ENCODE data around the gene APOBEC3B.
"Not testable (repeated sequence)": the region's sequence is repeated elsewhere in the genome, so short reads cannot be mapped to it uniquely, and the experiment has no call there.

APOBEC3B gene

DNA sequence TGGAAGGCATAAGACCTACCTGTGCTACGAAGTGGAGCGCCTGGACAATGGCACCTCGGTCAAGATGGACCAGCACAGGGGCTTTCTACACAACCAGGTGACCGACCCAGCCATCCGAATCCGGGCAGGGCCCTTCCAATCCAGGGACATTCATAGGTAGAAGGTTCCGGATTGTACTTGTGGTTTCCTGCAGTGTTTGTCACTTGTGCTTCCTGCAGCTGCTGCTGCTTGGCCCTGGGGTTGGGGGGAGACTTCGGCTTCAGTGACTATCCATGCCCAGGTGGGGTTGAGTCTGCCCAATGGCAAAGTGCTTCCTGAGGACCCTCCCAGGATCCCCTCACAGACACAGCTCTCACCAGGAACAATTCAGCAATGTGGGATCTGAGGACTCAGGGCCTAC is 22.6 kb upstream of the APOBEC3B start:
- Histone ChIP-seq H3K36me3 (ENCODE audit: control insufficient read depth in 1 of 2, insufficient read depth in 2 of 2, low read length in 2 of 2) (no peaks in the 10 kb centered on the region), H3K4me1 (ENCODE audit: control insufficient read depth in 1 of 2, insufficient read depth in 2 of 2, low read length in 2 of 2) (no peaks in the 10 kb centered on the region), H3K4me3 (ENCODE audit: low read depth in 1 of 2, low read length in 2 of 2) (no peak overlapping the region), H3K27me3 (ENCODE audit: low read depth, low read length) (no peaks in the 10 kb centered on the region), H3K9me3 (ENCODE audit: control insufficient read depth in 1 of 2, low read length in 2 of 2) (no peaks in the 10 kb centered on the region), H3K27ac (ENCODE audit: low read length) (no peak overlapping the region)

DNA sequence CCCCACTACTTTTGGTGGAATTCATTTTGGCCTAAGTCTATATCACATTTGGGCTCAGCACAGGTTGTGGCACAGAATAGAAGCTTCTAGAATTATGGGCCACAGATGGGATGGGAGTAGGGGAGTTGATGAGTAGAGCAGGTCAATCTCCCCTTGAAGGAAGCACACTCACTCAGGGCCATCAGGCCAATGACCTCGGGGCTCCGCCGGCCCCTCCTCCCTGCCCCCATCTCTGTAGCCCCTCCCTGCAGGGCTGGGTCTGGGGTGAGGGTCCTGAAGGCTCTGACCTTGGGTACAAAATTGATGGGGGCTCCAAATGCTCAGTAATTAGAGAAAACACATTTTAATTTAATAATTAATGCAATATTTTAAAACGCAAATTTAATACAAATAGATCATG is 21.5 kb upstream of the APOBEC3B start:
- not testable (repeated sequence) for H3K4me3 ChIP-seq (ENCODE audit: low read depth in 1 of 2, low read length in 2 of 2); H3K27ac ChIP-seq (ENCODE audit: low read length); H3K27me3 ChIP-seq (ENCODE audit: low read depth, low read length); H3K4me1 ChIP-seq (ENCODE audit: control insufficient read depth in 1 of 2, insufficient read depth in 2 of 2, low read length in 2 of 2); H3K36me3 ChIP-seq (ENCODE audit: control insufficient read depth in 1 of 2, insufficient read depth in 2 of 2, low read length in 2 of 2); H3K9me3 ChIP-seq (ENCODE audit: control insufficient read depth in 1 of 2, low read length in 2 of 2)

DNA sequence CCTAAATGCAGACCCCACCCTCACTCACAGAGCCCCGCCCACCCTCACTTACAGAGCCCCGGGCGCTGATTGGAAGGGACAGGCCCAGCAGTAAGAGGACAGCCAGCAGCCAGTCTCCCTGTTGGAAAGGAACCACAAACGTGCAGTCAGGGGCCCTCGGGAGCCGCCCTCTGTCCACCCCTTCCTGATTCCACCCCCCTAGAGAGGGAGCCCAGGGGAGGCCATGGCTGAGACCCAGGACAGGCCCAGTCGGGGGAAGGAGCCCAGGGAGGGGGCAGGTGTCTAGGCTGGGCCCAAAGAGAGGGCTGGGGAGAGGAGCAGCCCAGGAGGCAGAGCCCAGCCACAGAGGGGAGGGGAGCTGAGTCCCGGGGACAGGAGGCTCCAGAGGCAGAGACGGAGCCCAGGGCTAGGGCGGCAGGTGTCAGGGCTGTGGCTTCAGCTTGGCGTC is 18.8 kb upstream of the APOBEC3B start:
- not testable (repeated sequence) for H3K36me3 ChIP-seq (ENCODE audit: control insufficient read depth in 1 of 2, insufficient read depth in 2 of 2, low read length in 2 of 2); H3K27me3 ChIP-seq (ENCODE audit: low read depth, low read length); H3K4me3 ChIP-seq (ENCODE audit: low read depth in 1 of 2, low read length in 2 of 2); H3K27ac ChIP-seq (ENCODE audit: low read length); H3K4me1 ChIP-seq (ENCODE audit: control insufficient read depth in 1 of 2, insufficient read depth in 2 of 2, low read length in 2 of 2); H3K9me3 ChIP-seq (ENCODE audit: control insufficient read depth in 1 of 2, low read length in 2 of 2)

DNA sequence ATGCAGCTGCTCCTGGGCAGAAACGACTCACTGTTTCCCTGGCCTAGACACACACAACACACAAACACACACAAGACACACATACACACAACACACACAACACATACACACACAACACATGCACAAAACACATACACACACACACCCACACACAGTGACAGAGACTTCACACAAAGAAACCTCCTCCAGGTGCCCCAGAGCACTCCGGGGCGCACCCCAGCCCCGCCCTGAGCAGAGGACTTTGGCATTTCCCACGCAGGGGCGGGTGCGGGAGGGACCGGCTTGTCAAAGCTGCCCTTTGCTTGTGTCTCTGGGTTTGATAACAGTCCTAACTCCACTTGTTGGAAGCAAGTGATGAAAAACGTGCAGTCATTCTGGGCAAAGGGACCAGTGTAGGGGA is 18.3 kb upstream of the APOBEC3B start:
- no peaks in the 10 kb centered on the region for H3K27me3 ChIP-seq (ENCODE audit: low read depth, low read length)
- no peak overlapping the region for H3K4me3 ChIP-seq (ENCODE audit: low read depth in 1 of 2, low read length in 2 of 2)
- no peaks in the 10 kb centered on the region for H3K36me3 ChIP-seq (ENCODE audit: control insufficient read depth in 1 of 2, insufficient read depth in 2 of 2, low read length in 2 of 2)
- H3K9me3 ChIP-seq (ENCODE audit: control insufficient read depth in 1 of 2, low read length in 2 of 2): no peaks in the 10 kb centered on the region
- no peaks in the 10 kb centered on the region for H3K4me1 ChIP-seq (ENCODE audit: control insufficient read depth in 1 of 2, insufficient read depth in 2 of 2, low read length in 2 of 2)
- no peak overlapping the region for H3K27ac ChIP-seq (ENCODE audit: low read length)

DNA sequence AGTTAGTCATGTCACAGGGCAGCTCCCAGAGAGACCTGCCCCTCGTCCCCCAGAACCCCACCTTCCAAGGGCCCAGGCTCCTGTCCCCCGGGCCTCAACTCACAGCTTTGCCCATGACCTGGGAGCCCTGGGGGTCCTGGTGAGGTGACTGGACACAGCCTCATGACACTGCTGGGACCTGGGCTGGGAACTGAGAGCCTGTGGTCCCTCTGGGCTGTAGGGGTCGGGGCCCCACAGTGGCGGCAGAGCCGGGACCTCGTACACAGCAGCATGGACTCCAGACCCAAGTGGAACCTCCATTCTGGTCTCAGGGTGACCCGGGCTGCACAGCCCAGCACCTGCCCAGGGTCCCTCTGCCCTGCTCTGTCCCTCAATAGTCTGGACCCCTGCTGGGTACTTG is 17.8 kb upstream of the APOBEC3B start:
- Histone ChIP-seq H3K4me3 (ENCODE audit: low read depth in 1 of 2, low read length in 2 of 2) (no peak overlapping the region), H3K4me1 (ENCODE audit: control insufficient read depth in 1 of 2, insufficient read depth in 2 of 2, low read length in 2 of 2) (no peaks in the 10 kb centered on the region), H3K27ac (ENCODE audit: low read length) (no peak overlapping the region), H3K9me3 (ENCODE audit: control insufficient read depth in 1 of 2, low read length in 2 of 2) (no peaks in the 10 kb centered on the region), H3K36me3 (ENCODE audit: control insufficient read depth in 1 of 2, insufficient read depth in 2 of 2, low read length in 2 of 2) (no peaks in the 10 kb centered on the region), H3K27me3 (ENCODE audit: low read depth, low read length) (no peaks in the 10 kb centered on the region)

DNA sequence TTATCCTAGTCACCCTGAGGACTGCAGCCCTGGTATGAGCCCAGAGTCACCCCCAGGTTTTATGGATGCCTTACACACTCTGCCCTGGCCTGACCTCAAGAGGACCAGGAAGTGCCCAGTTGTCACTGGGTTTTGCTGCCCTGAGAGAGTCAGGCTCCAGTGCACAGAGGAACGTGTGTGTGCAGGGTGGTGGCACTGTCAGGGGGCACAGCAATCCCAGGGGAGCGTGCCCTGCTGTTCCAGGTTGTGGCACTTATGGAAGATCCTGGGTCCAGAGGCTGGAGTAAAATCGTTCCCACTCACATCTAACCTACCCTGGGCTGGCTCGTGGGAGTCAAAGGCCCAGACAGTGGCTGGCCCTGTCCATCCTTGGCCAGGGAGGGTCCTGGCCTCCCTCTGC is 17.2 kb upstream of the APOBEC3B start:
- Histone ChIP-seq H3K27me3 (ENCODE audit: low read depth, low read length) (no peaks in the 10 kb centered on the region), H3K36me3 (ENCODE audit: control insufficient read depth in 1 of 2, insufficient read depth in 2 of 2, low read length in 2 of 2) (no peaks in the 10 kb centered on the region), H3K4me1 (ENCODE audit: control insufficient read depth in 1 of 2, insufficient read depth in 2 of 2, low read length in 2 of 2) (no peaks in the 10 kb centered on the region), H3K9me3 (ENCODE audit: control insufficient read depth in 1 of 2, low read length in 2 of 2) (no peaks in the 10 kb centered on the region), H3K4me3 (ENCODE audit: low read depth in 1 of 2, low read length in 2 of 2) (no peak overlapping the region), H3K27ac (ENCODE audit: low read length) (no peak overlapping the region)

DNA sequence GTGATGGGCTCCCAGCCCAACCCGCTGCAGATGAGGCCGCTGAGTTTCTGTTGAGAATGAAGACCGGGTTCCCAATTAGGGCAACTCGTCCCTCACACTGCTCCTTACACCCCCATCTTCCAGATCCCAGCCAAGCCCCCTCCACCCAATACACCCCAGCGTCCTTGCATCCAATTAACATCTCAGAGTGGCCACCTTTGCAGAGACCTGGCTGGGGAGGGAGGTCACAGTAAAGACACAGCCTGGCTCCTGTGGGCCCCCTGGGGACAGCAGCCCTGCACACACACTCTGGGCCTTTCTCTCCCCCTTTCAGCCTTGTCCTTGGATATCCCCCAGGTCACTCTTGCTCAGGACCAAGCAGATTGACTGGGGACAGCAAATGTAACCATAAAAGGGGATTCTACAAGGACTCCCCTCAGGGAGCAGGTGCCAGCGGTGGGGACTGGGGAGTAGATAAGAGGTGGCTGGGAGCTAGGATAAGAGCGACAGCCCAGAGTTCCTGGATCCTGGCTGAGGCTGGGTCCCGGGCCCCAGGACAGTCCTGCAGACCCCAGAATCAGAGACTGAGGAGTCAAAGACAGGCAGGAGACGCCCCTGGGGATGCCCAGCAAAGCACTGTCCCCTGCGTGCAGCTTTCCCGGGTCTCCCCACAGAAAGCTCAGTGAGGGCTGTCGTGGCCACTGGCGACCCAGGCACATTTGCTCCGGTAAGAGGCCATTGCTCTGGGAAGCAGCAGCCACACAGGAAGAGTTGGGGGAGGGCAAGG is 16.4 kb upstream of the APOBEC3B start:
- H3K4me3 ChIP-seq (ENCODE audit: low read depth in 1 of 2, low read length in 2 of 2): no peak overlapping the region
- H3K4me1 ChIP-seq (ENCODE audit: control insufficient read depth in 1 of 2, insufficient read depth in 2 of 2, low read length in 2 of 2): no peaks in the 10 kb centered on the region
- no peaks in the 10 kb centered on the region for H3K9me3 ChIP-seq (ENCODE audit: control insufficient read depth in 1 of 2, low read length in 2 of 2)
- no peaks in the 10 kb centered on the region for H3K36me3 ChIP-seq (ENCODE audit: control insufficient read depth in 1 of 2, insufficient read depth in 2 of 2, low read length in 2 of 2)
- no peaks in the 10 kb centered on the region for H3K27me3 ChIP-seq (ENCODE audit: low read depth, low read length)
- no peak overlapping the region for H3K27ac ChIP-seq (ENCODE audit: low read length)

DNA sequence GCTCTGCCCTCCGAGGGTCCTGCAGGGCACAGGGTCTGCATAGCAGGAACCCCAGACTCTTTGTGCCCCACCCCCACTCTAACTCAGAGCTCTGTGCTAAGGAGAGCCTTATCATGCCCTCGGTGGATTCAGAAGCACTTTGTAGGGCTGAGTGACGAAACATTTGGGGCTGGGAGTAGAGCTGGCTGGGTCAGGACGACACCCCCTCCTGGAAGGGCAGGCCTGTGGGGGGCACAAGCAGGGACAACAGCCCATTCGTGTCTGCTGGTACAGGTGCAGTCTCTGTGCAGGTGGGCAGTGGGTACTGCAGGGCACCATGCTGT is 15.8 kb upstream of the APOBEC3B start:
- Histone ChIP-seq H3K4me3 (ENCODE audit: low read depth in 1 of 2, low read length in 2 of 2) (no peak overlapping the region), H3K27me3 (ENCODE audit: low read depth, low read length) (no peaks in the 10 kb centered on the region), H3K36me3 (ENCODE audit: control insufficient read depth in 1 of 2, insufficient read depth in 2 of 2, low read length in 2 of 2) (no peaks in the 10 kb centered on the region), H3K27ac (ENCODE audit: low read length) (no peak overlapping the region), H3K4me1 (ENCODE audit: control insufficient read depth in 1 of 2, insufficient read depth in 2 of 2, low read length in 2 of 2) (no peaks in the 10 kb centered on the region), H3K9me3 (ENCODE audit: control insufficient read depth in 1 of 2, low read length in 2 of 2) (no peaks in the 10 kb centered on the region)

DNA sequence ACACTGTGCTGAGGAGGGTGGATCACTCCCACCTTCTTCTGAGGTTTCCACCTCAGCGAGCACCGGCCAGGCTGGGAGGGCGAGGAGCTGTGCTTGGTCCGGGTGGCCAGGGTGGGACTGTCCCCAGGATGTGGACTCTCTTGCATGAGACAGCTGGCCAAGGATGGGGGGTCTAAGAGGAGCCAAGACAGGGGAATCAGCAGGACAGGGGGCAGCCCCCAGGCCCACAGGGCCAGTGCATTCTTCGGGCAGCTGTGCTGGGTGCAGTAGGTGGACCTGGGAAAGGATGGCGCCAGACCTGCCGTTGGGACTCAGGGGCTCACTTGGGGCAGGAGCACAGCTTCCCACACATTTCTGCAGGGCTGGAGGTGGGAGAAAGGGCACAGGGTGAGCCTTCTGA is 15.2 kb upstream of the APOBEC3B start:
- Histone ChIP-seq H3K4me1 (ENCODE audit: control insufficient read depth in 1 of 2, insufficient read depth in 2 of 2, low read length in 2 of 2) (no peaks in the 10 kb centered on the region), H3K27me3 (ENCODE audit: low read depth, low read length) (no peaks in the 10 kb centered on the region)

DNA sequence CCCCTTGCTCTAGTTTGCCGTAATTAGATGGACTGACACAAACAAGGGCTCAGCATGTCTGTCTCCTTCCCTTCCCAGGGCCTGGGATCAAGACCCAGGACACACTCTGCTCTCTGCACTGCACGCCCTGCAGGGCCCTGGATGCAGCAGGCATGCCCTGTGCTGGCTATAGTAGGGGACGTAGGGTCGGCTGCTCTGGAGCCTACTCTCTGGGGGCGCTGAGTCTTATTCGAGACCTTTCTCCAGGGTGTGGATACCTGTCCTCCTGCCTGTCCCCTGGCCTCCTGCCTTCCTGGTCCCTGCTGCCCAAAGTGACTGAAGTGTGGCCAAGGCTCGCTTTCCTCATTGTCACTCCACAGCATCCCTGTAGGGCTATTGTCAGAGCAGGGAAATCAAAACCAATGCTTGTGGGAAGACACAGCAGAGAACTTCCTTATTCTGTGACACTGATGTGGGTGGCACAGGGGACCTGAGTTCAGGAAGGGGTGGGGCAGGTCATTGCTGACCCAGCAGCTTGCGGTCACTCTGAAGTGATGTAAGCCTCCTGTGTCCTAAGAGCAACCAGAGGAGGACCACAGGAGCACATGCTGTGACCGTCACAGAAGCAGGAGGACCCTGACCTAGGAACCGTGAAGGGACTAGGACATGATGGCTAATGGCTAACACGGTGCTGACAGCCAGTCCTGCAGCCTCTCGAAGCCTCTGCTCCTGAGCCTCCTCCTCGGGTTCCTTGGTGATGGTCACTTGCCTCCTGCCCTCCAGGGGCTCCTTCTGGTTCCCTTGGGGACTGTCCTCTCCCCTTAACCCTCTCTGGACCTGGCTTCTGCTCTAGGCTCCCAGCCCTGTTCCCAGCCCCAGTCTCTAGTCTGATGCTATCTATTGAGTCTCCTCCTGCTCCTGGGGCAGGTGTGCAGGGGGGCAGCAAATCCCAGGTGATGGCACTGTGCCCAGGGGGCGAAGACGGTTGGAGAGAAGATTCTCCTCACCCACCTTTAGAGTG is 14.4 kb upstream of the APOBEC3B start:
- Histone ChIP-seq H3K4me1 (ENCODE audit: control insufficient read depth in 1 of 2, insufficient read depth in 2 of 2, low read length in 2 of 2) (no peaks in the 10 kb centered on the region), H3K27me3 (ENCODE audit: low read depth, low read length) (no peaks in the 10 kb centered on the region), H3K9me3 (ENCODE audit: control insufficient read depth in 1 of 2, low read length in 2 of 2) (no peaks in the 10 kb centered on the region), H3K36me3 (ENCODE audit: control insufficient read depth in 1 of 2, insufficient read depth in 2 of 2, low read length in 2 of 2) (no peaks in the 10 kb centered on the region), H3K27ac (ENCODE audit: low read length) (no peak overlapping the region), H3K4me3 (ENCODE audit: low read depth in 1 of 2, low read length in 2 of 2) (no peak overlapping the region)

More for the DNA sequence above, 15.2 kb upstream of the APOBEC3B start:
- Histone ChIP-seq H3K27ac (ENCODE audit: low read length) (no peak overlapping the region), H3K36me3 (ENCODE audit: control insufficient read depth in 1 of 2, insufficient read depth in 2 of 2, low read length in 2 of 2) (no peaks in the 10 kb centered on the region), H3K9me3 (ENCODE audit: control insufficient read depth in 1 of 2, low read length in 2 of 2) (no peaks in the 10 kb centered on the region), H3K4me3 (ENCODE audit: low read depth in 1 of 2, low read length in 2 of 2) (no peak overlapping the region)

DNA sequence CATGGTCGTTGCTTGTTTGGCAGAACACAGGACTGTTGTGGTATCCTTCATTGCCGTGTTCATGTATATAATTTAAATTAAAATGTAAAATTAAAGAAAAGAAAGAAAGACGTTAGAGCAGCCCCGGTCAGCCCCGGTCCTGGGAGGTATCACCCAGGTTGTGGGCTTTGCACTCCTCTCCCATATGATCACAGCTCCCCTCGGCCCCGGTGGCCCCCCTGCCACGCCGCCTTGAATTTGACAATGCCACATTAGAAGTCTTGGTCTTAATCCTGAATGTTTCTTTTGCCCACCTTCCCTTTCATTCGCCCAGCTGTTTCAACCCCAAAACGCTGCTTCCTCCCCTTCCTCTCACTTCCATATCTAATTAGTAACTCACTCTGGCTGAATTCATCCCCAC is 13.3 kb upstream of the APOBEC3B start:
- Histone ChIP-seq H3K27ac (ENCODE audit: low read length) (no peak overlapping the region), H3K27me3 (ENCODE audit: low read depth, low read length) (no peaks in the 10 kb centered on the region), H3K9me3 (ENCODE audit: control insufficient read depth in 1 of 2, low read length in 2 of 2) (no peaks in the 10 kb centered on the region), H3K4me3 (ENCODE audit: low read depth in 1 of 2, low read length in 2 of 2) (no peak overlapping the region), H3K4me1 (ENCODE audit: control insufficient read depth in 1 of 2, insufficient read depth in 2 of 2, low read length in 2 of 2) (no peaks in the 10 kb centered on the region), H3K36me3 (ENCODE audit: control insufficient read depth in 1 of 2, insufficient read depth in 2 of 2, low read length in 2 of 2) (no peaks in the 10 kb centered on the region)
